Activated T-cell treated with anti-CD3 and anti-CD28 coated beads for 4 hours (primary cell): Measurements from ENCODE around the gene CCDC57.
"Not testable (repeated sequence)": the region's sequence is repeated elsewhere in the genome, so short reads cannot be mapped to it uniquely, and the experiment has no call there.

ENCODE experiments used
- DNase-seq: peaks from one replicate; pipeline ENCODE4 v3.0.0-alpha.2; 2020

CCDC57 gene

GRCh38 chr17:82149401-82150099 is 63.1 kb downstream of the CCDC57 start:
- DNase-seq = no peak

DNA sequence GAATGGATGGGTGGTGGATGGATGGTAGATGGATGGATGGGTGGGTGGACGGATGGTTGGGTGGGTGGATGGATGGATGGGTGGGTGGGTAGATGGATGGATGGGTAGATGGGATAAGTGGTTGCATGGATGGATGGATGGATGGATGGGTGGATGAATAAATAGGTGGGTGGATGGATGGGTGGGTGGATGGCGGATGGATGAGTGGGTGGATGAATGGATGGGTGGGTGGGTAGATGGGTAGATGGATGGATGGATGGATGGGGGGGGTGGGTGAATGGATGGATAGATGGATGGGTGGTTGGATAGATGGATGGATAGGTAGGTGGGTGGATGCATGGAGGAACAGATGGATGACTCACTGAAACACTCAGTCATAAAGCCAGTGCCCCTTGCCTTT is 63.6 kb downstream of the CCDC57 start:
- no peak for DNase-seq

- no peak for DNase-seq
Observed at GRCh38 chr17:82148011-82148410, 64.6 kb downstream of the CCDC57 start.

DNA sequence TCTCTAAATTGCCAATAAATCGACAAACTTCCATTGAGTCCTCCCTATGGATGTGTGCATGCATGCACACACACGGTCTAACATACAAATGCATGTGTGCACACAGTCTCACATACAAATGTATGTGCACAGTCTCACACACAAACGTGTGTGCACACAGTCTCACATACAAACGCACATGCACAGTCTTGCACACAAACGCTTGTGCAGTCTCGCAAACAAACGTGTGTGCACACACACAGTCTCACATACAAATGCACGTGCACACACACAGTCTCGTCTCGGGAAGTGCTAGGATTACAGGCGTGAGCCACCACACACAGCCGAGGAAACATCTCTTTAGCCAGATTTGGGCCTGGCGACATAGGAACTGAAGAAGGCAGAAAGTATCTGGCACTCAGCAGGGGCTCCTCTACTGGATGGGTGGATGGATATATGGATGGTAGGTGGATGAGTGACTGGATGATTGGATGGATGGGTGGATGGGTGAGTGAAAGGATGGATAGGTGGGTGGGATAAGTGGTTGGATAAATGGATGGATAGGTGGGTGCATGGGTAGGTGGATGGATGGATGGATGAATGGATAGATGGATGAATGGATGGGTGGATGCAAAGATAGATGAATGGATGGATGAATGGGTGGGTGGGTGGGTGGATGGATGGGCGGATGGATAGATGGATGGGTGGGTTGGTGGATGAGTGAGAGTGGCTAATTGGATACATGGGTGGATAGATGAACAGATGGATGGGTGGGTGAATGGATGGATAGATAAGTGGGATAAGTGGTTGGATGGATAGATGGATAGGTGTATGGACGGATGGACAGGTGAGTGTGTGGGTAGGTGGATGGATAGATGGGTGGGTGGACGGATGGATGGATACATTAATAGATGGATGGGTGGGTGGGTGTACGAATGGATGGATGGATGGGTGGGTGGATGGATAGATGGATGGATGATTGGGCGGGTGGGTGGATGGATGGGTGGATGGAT is 65.7 kb downstream of the CCDC57 start:
- DNase-seq = no peak

DNA sequence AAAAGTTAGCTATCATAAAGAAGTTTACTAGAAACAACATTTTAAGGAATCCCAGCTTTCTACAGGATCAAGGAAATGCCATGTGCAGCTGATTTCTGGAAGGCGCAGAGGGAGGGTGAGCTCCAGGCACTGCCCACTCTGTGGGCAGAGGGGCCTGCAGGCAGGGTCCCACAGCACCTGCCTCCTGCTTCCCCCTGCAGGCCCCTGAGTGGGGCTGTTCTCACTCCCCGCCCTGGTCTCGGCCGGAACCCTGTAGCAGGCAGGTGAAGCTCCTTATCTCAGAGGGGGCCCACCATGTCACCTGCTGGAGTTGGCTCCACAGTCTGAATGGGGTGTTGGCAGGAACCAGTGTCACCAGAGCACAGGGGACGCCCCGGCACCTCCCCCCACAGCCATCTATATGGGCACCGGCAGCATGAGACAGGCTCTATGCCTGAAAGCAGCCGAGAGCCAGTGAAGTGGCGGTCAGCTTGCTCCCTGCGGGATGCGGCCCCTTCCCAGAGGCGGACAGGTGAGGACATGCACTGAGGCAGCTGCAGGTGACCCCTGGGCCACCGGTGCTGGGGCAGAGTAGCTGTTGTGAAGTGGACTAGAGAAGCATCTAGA is 67.0 kb downstream of the CCDC57 start:
- DNase-seq = no peak

- DNase-seq = no peak
Observed at GRCh38 chr17:82143333-82143732, 69.3 kb downstream of the CCDC57 start.

- DNase-seq = not testable (repeated sequence)
Observed at GRCh38 chr17:82139961-82140360, 72.7 kb downstream of the CCDC57 start.

GRCh38 chr17:82138511-82138992 is 74.1 kb downstream of the CCDC57 start:
- no peak for DNase-seq

DNA sequence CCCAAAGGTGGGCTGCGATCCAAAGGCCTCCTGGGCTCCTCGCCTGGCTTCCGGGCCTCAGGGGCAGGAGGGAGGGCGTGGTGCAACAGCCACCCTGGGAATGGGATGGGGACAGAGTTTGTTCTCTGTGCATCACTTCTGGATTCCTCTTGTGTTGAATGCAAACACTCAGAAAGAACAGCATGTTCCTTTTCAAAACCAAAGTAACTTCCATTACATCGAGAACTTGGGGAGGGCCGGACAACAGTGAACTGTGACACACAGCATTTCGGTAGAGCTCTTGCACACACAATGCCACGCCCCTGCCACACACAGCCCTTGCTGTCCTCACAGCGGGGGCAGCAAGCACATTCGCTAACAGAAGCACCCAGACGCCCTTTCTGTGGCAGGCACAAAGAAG is 78.5 kb downstream of the CCDC57 start:
- DNase-seq = no peak

- not testable (repeated sequence) for DNase-seq
Observed at GRCh38 chr17:82133166-82133953, 79.3 kb downstream of the CCDC57 start.

DNA sequence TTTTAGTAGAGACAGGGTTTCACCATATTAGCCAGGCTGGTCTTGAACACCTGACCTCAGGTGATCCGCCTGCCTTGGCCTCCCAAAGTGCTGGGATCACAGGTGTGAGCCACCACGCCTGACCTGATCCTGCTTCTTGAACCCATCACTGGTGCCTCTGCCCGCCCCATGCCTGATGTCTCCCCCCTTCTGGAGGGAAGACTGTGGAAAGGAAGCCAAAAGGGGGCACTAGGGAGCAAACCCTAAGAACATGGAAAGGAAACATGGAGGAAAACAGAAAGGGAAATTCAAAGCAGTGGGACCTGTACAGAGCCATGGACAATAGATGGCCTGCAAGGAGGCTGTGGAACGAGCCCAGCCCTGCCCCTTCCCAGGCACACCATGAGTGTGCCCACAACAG is 83.5 kb downstream of the CCDC57 start:
- no peak for DNase-seq

- no peak for DNase-seq
Observed at GRCh38 chr17:82128287-82128686, 84.4 kb downstream of the CCDC57 start.

DNA sequence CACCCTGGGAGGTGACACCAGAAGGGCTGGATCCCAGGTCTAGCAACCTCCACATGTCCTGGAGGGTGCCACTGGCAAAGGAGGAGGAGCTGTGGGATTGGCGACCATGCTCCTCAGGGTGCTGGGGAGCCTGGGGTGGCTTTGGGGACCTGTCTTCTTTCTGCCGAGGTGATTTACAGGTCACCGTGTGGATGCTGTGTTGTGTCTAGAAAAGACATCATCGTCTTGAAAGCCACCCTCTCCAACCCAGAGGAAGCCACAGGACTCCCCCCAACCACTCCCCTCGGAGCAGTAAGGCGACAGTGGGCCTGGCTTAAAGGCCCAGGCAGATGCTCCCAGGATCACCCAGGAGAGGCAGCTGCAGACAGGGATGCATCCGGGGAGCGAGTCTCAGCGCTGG is 84.9 kb downstream of the CCDC57 start:
- DNase-seq = no peak

DNA sequence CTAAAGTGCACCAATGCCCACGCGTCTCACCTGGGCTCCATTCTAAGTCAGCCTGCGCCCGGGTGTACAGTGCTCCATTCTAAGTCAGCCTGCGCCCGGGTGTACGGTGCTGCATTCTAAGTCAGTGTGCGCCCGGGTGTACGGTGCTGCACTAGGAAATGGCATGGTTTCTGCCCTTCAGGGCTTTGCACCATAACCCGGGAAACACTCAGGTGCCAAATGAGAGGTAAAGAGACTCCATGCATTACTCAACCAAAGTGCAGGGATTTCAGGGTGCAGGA is 85.4 kb downstream of the CCDC57 start:
- DNase-seq = no peak

DNA sequence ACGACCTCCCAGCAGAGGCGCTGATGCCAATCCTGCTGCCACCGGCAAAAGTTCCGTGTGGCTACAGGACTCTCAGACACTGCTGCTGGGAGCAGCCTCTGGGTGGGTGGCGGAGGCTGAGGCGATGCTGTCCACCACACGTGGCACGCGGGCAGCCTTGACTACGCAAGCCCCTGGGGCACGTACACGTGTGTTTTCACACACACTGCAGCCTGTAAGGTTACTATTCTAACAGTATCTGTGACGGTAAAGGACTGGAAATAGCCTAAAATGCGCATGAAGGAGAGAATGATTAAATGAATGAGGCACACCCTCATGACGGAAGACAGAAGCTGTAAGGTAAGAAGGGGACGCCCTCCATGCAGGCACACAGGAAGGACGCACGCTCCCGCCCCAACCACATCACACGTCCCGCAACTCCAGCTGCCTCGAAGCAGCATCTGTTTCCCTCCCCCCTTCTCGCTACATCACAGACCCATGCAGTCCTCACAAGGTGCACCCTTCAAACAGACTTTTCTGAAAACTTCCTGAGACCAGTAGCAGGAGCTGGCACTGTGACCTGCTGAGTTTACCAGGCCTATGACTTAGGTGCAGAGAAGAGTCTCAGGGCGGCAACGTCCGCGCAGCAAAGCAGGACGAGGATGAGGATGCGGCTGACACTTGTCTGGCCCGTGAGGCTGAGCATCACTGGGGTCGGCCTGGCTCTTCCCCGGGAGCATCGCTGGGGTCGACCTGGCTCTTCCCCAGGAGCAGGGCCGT is 85.9 kb downstream of the CCDC57 start:
- DNase-seq = peak; percentile 49

DNA sequence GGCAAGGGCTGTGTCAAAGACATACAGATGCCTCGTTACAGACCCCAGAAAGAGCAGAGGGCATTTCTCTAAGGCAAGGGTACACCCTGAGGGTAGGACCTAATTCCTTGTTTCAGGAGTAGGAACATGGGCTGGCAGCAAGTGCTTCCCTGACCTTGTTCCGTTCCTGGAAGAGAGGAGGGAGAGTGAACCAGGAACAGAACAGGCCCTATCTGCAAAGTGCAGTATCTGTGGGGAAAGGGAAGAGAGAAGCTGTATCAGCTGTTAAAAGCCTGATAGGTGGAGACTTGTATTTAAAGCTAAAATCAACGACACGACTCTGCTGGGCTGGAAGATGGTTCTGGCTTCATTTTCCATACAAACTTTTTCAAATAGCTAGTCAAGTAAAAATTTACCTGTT is 88.5 kb downstream of the CCDC57 start:
- DNase-seq = no peak

DNA sequence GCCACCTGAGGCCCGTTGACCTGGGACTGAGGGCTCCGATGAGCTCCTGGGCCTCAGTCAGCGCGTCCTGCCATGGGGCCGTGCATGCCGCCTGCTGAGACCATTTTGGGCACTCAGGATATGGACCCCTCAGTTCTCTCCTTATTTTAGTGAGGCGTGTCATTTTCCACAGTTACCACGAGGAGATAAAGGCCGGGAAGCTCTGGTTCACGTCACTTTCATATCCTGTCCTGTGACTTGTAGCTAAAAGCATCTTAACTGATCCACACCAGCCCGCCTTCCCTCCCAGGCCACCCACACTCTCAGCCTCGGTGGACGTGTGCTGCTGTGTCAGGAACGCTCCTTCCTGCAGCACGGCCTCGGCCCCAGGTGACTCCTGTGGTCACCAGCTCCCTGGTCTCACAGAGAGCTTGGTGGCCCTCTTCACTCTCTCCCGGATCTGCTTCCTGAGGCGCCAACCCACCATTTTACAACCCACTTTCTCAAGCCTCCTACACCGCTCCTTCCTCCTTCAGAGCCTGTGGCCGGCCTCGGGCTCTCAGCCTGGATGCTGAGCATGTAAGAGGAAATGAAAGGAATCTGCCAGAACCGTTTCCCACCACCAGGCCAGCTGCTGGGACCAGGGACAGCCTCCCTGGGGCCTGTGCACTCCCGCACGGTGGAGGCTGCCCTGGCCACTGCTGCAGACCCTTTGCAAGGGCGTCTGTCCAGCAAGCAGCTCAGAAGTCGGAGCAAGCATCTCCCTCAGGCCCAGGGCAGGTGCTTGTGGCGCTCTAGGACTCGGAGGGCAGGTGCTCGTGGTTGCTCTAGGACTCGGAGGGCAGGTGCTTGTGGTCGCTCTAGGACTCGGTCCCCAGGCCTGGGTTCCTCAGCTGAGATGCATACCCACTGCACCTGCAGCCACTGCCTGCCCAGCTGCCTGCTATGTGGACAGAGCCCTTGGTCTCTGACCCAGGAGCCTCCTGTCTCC is 90.7 kb downstream of the CCDC57 start:
- DNase-seq = no peak

- no peak for DNase-seq
Observed at GRCh38 chr17:82121246-82121645, 91.4 kb downstream of the CCDC57 start.

- DNase-seq = no peak
Observed at GRCh38 chr17:82120148-82120547, 92.5 kb downstream of the CCDC57 start.

GRCh38 chr17:82118815-82119380 is 93.7 kb downstream of the CCDC57 start:
- no peak for DNase-seq
